Tibial nerve (tissue), 4 donors: ENCODE results near the gene TMEM151B.

Source experiments
- EP300 ChIP-seq, 2 donors: sonication (generic); formaldehyde crosslinking; IDR thresholded peaks; one replicate each; pipeline ENCODE4 v1.6.1; 2017; ENCODE audit warnings: antibody characterized with exemption in 2 of 2, mild to moderate bottlenecking in 1 of 2
- POLR2A ChIP-seq, 2 donors: fragments of 450-650 bp; IDR thresholded peaks; one replicate each; pipeline ENCODE4 v1.6.1; 2017; ENCODE audit warnings: antibody characterized with exemption in 2 of 2, mild to moderate bottlenecking in 2 of 2, moderate library complexity in 2 of 2
- TF ChIP-seq, protein P1 (sequence below), 5 experiments: fragments of 200-600 bp in 3 of 5; fragments of 450-650 bp in 2 of 5; sonication (generic) in 3 of 5; IDR thresholded peaks; one replicate each; pipeline ENCODE4 v1.5.1; 2016 to 2019; ENCODE audit warnings: antibody characterized with exemption in 5 of 5, mild to moderate bottlenecking in 3 of 5, moderate library complexity in 2 of 5

DNA sequence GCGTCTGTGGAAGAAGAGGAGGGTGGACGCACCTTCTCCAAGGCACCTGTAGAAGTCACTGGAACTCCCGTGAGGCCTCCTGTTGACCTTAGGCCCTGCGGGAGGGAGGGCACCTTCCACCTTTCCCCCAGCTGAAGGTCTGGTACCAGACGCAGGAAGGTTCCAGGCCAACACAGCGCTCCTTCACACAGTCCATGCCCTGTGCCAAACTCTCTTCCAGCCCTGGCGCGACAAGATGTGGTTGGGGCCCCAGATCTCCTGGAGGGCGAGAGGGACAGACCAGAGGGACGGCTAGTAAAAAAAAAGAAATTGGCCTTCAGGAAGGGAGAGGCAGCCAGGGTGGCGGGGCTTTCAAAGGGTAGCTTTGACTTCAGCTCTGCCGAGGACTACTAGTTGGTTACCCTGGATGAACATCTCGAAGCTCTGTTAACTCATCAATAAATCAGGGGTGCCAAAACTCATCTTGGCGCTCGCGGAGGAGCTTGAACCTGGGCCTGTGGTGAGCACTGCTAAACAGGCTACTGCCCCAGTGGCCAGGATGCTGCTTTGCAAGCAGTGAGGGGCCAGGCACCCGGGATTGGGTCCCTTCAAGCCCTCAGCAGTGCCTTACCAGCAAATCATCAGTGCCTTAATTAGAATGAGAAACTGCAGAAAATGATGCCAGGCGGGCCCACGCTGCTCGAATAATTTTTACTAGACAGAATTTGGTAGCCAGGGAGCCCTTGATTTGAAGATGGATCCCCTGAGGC is 28.0 kb downstream of the TMEM151B start:
- TF ChIP-seq POLR2A (IDR thresholded peaks at IDR 0.05) = no peak
- TF ChIP-seq, protein P1, sequence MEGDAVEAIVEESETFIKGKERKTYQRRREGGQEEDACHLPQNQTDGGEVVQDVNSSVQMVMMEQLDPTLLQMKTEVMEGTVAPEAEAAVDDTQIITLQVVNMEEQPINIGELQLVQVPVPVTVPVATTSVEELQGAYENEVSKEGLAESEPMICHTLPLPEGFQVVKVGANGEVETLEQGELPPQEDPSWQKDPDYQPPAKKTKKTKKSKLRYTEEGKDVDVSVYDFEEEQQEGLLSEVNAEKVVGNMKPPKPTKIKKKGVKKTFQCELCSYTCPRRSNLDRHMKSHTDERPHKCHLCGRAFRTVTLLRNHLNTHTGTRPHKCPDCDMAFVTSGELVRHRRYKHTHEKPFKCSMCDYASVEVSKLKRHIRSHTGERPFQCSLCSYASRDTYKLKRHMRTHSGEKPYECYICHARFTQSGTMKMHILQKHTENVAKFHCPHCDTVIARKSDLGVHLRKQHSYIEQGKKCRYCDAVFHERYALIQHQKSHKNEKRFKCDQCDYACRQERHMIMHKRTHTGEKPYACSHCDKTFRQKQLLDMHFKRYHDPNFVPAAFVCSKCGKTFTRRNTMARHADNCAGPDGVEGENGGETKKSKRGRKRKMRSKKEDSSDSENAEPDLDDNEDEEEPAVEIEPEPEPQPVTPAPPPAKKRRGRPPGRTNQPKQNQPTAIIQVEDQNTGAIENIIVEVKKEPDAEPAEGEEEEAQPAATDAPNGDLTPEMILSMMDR (IDR thresholded peaks at IDR 0.05) = no peak
- no peak for TF ChIP-seq EP300 (IDR thresholded peaks at IDR 0.05)
